AG09319 (cell line): ENCODE results near the gene SCAP.
"Not testable (repeated sequence)": the region's sequence is repeated elsewhere in the genome, so short reads cannot be mapped to it uniquely, and the experiment has no call there.

Source experiments
- DNase-seq: peaks from one replicate; pipeline ENCODE4 v3.0.0-alpha.2; 2010; ENCODE audit warnings: low read depth; ENCODE audit errors: extremely low read depth
- CTCF ChIP-seq: IDR thresholded peaks from 2 replicates; pipeline ENCODE4 v1.5.1; 2011; ENCODE audit warnings: low read depth, mild to moderate bottlenecking, inconsistent platforms, low read length, moderate library complexity

Gene SCAP

GRCh38 chr3:47478022-47478421 lies 2.3 kb upstream of the SCAP start:
- TF ChIP-seq CTCF, result no peak
- no peak for DNase-seq

- DNase-seq, result no peak
- TF ChIP-seq CTCF, result no peak
Observed at GRCh38 chr3:47476644-47477199, 981 bp upstream of the SCAP start.

GRCh38 chr3:47476330-47476626 lies 537 bp upstream of the SCAP start:
- no peak for TF ChIP-seq CTCF
- DNase-seq, result no peak

GRCh38 chr3:47475029-47475569 lies 642 bp downstream of the SCAP start:
- no peak for TF ChIP-seq CTCF
- DNase-seq, result no peak

- DNase-seq, result no peak
- no peak for TF ChIP-seq CTCF
Observed at GRCh38 chr3:47473391-47473790, 2.4 kb downstream of the SCAP start.

GRCh38 chr3:47469616-47470015 lies 6.1 kb downstream of the SCAP start:
- no peak for TF ChIP-seq CTCF

GRCh38 chr3:47468315-47468714 lies 7.4 kb downstream of the SCAP start:
- DNase-seq, result not testable (repeated sequence)

More at GRCh38 chr3:47469616-47470015, 6.1 kb downstream of the SCAP start:
- DNase-seq, result peak; percentile 36

- no peak for TF ChIP-seq CTCF
- no peak for DNase-seq
Observed at GRCh38 chr3:47464588-47464987, 11.2 kb downstream of the SCAP start.

- DNase-seq, result not testable (repeated sequence)
Observed at GRCh38 chr3:47459534-47460085, 16.1 kb downstream of the SCAP start.
